Calu3 (cell line): ENCODE results near the gene CRCP. TPM values are rescaled to one million over a fixed set of nuclear protein-coding genes. Genes with fewer than 3 reads are reported as not detected.
"Not testable (repeated sequence)": the region's sequence is repeated elsewhere in the genome, so short reads cannot be mapped to it uniquely, and the experiment has no call there.

ENCODE experiments used
- BruUV-seq: library from RNA; stranded (reverse); fragments of 400-500 nt; replicated peaks from 2 replicates; lab custom pipeline; 2021; lab: Mats Ljungman, UMichigan
- CTCF ChIA-PET: fragments of 300-600 bp; sonication (Branson Sonifier 250); formaldehyde crosslinking; loops from one replicate; lab custom pipeline; 2022; ENCODE audit warnings: antibody characterized with exemption; lab: Charles Lee
- DNase-seq: peaks from one replicate; pipeline ENCODE4 v3.0.0; 2022
- H3K27ac Mint-ChIP-seq: one replicate; pipeline ENCODE4 v1.8.0; 2022; ENCODE audit warnings: mixed read lengths; ENCODE audit not compliant: unreplicated experiment
- H3K27me3 Mint-ChIP-seq: one replicate; pipeline ENCODE4 v1.8.0; 2022; ENCODE audit warnings: mixed read lengths; ENCODE audit not compliant: unreplicated experiment
- H3K36me3 Mint-ChIP-seq: one replicate; pipeline ENCODE4 v1.8.0; 2022; ENCODE audit warnings: mild to moderate bottlenecking, moderate library complexity, mixed read lengths; ENCODE audit not compliant: insufficient read depth, unreplicated experiment
- H3K4me1 Mint-ChIP-seq: one replicate; pipeline ENCODE4 v1.8.0; 2022; ENCODE audit warnings: mild to moderate bottlenecking, low read depth, mixed read lengths; ENCODE audit not compliant: unreplicated experiment
- H3K4me3 Mint-ChIP-seq: one replicate; pipeline ENCODE4 v1.8.0; 2022; ENCODE audit warnings: mild to moderate bottlenecking, low read depth, moderate library complexity, mixed read lengths; ENCODE audit not compliant: unreplicated experiment
- H3K9me3 Mint-ChIP-seq: one replicate; pipeline ENCODE4 v1.8.0; 2022; ENCODE audit warnings: low read depth, mixed read lengths; ENCODE audit not compliant: unreplicated experiment
- CTCF ChIP-seq: fragments of 200-600 bp; IDR thresholded peaks from one replicate; pipeline ENCODE4 v1.8.0; 2022; ENCODE audit warnings: antibody characterized with exemption; ENCODE audit not compliant: unreplicated experiment
- intact Hi-C: fragments of 100-400 bp; cut with micrococcal nuclease; formaldehyde crosslinking; loops from one replicate; pipeline ENCODE4 v1.10.0; 2022; ENCODE audit not compliant: unreplicated experiment
- total RNA-seq: library from RNA; stranded (reverse); gene quantifications from 2 replicates; pipeline ENCODE4 v1.2.3, GENCODE V29; 2022

CRCP gene
- total RNA-seq, 1 experiment from 2014 or later, result 30.1 TPM

GRCh38 chr7:66105263-66105748, 9.3 kb upstream of the CRCP start:
- intact Hi-C loops, result no loop called here
- peaks cover 2% of the 10 kb centered on the region for H3K36me3 Mint-ChIP-seq
- TF ChIP-seq CTCF, result no peak
- no TSS peak for BruUV-seq
- DNase-seq, result no peak
- H3K9me3 Mint-ChIP-seq, result no peaks in the 10 kb centered on the region
- H3K4me1 Mint-ChIP-seq, result peaks cover 2% of the 10 kb centered on the region
- no peaks in the 10 kb centered on the region for H3K27me3 Mint-ChIP-seq
- no peak overlapping the region for H3K4me3 Mint-ChIP-seq
- CTCF ChIA-PET, result no interaction called here
- H3K27ac Mint-ChIP-seq, result peak overlapping the region; percentile 43

GRCh38 chr7:66108410-66108809, 6.2 kb upstream of the CRCP start:
- H3K9me3 Mint-ChIP-seq, H3K36me3 Mint-ChIP-seq, H3K4me3 Mint-ChIP-seq, intact Hi-C loops, BruUV-seq, H3K27me3 Mint-ChIP-seq, DNase-seq, H3K4me1 Mint-ChIP-seq, CTCF ChIA-PET, H3K27ac Mint-ChIP-seq: not testable (repeated sequence)

- no peak for DNase-seq
- Mint-ChIP-seq H3K27ac (no peak overlapping the region), H3K9me3 (no peaks in the 10 kb centered on the region), H3K4me3 (no peak overlapping the region), H3K4me1 (no peaks in the 10 kb centered on the region), H3K27me3 (no peaks in the 10 kb centered on the region), H3K36me3 (peaks cover 19% of the 10 kb centered on the region)
- no peak for TF ChIP-seq CTCF
- CTCF ChIA-PET, result interaction anchor here (0.6 kb wide), 1 partner anchor 45 kb away, joined by 3 read pairs; no protein-coding TSS in a partner anchor
- no TSS peak for BruUV-seq
- intact Hi-C loops, result no loop called here
Measured at GRCh38 chr7:66110856-66111255, 3.8 kb upstream of the CRCP start.

GRCh38 chr7:66116680-66117420, 2.2 kb downstream of the CRCP start:
- DNase-seq, CTCF ChIA-PET, intact Hi-C loops, H3K9me3 Mint-ChIP-seq, H3K27me3 Mint-ChIP-seq, BruUV-seq: not testable (repeated sequence)
- Mint-ChIP-seq H3K4me1 (peaks cover 17% of the 10 kb centered on the region), H3K27ac (peak overlapping the region; percentile 5), H3K36me3 (peaks cover 29% of the 10 kb centered on the region), H3K4me3 (peak overlapping the region; percentile 6)

GRCh38 chr7:66118603-66119002, 4.0 kb downstream of the CRCP start:
- H3K9me3 Mint-ChIP-seq, result no peaks in the 10 kb centered on the region
- no peaks in the 10 kb centered on the region for H3K27me3 Mint-ChIP-seq
- CTCF ChIA-PET, result no interaction called here
- H3K27ac Mint-ChIP-seq, result no peak overlapping the region
- H3K36me3 Mint-ChIP-seq, result peaks cover 29% of the 10 kb centered on the region
- DNase-seq, result no peak
- BruUV-seq, result no TSS peak
- H3K4me3 Mint-ChIP-seq, result no peak overlapping the region
- TF ChIP-seq CTCF, result no peak
- intact Hi-C loops, result no loop called here
- peaks cover 17% of the 10 kb centered on the region for H3K4me1 Mint-ChIP-seq
